Heart right ventricle (tissue), 16 donors: ENCODE measurements around the gene DEDD2. TPM values are rescaled to one million over a fixed set of nuclear protein-coding genes. Genes with fewer than 3 reads are reported as not detected.
A peak's percentile ranks its signal among the peaks of the same experiment; 100 is the strongest.

ENCODE experiments used
- ATAC-seq, 8 donors: fragments of 200-7000 bp; cut with Tn5 transposase; one replicate each; pipeline ENCODE4 v1.9.1; 2020; ENCODE audit warnings: mild to moderate bottlenecking in 8 of 8, moderate library complexity in 8 of 8, moderate number of reproducible peaks in 1 of 8
- DNase-seq, 2 donors: peaks; one replicate each; pipeline ENCODE4 v3.0.0-alpha.2; 2020
- H3K27ac ChIP-seq, 10 donors: fragments of 200-600 bp; sonication (generic) in 2 of 10; one replicate each; pipeline versions ENCODE4 v1.5.0 to v1.8.0; 2020 to 2022; ENCODE audit warnings: mild to moderate bottlenecking in 3 of 10
- H3K27me3 ChIP-seq, 7 donors: fragments of 200-600 bp; one replicate each; pipeline ENCODE4 v1.8.0; 2021 to 2022; ENCODE audit warnings: mild to moderate bottlenecking in 2 of 7
- H3K36me3 ChIP-seq, 9 donors: fragments of 200-600 bp; sonication (generic) in 1 of 9; one replicate each; pipeline versions ENCODE4 v1.5.0 to v1.8.0; 2020 to 2022; ENCODE audit warnings: mild to moderate bottlenecking in 2 of 9
- H3K4me1 ChIP-seq, 9 donors: fragments of 200-600 bp; sonication (generic) in 1 of 9; one replicate each; pipeline versions ENCODE4 v1.5.0 to v1.8.0; 2020 to 2022; ENCODE audit warnings: mild to moderate bottlenecking in 4 of 9
- H3K4me3 ChIP-seq, 10 donors: fragments of 200-600 bp; sonication (generic) in 2 of 10; one replicate each; pipeline versions ENCODE4 v1.5.0 to v1.8.0; 2020 to 2022; ENCODE audit warnings: mild to moderate bottlenecking in 7 of 10, moderate library complexity in 2 of 10
- H3K9me3 ChIP-seq, 11 donors: fragments of 200-600 bp in 10 of 11; sonication (generic) in 2 of 11; one replicate each; pipeline versions ENCODE4 v1.5.0 to v1.8.0; 2013 to 2022; ENCODE audit warnings: mild to moderate bottlenecking in 2 of 11, control low read depth in 1 of 11, moderate library complexity in 1 of 11
- WGBS, 2 donors: extraction: QIAGEN DNeasy Blood & Tissue Kit; methylation state at CpG; one replicate each; pipeline ENCODE4 v1.1.7; 2013; ENCODE audit warnings: inconsistent platforms in 1 of 2; 5-methylcytosine and 5-hydroxymethylcytosine counted together
- intact Hi-C, 10 donors: fragments of 100-400 bp; cut with DNase I; formaldehyde crosslinking; loops; one replicate each; pipeline versions ENCODE4 v1.11.1 to v1.14.2; 2022
- polyA plus RNA-seq, 2 donors: library from polyadenylated mRNA; stranded (reverse); fragments of 200-250 nt; gene quantifications; one replicate each; pipeline ENCODE4 v1.2.3, GENCODE V29; 2013
- total RNA-seq, 10 donors: library from RNA; stranded (reverse); fragmentation: NEBNext Ultra II Directional in 3 of 10; extraction: Animal tissue kit (Norgen Biotek cat#: 25700) in 3 of 10; gene quantifications; one replicate each; pipeline versions ENCODE4 v1.2.1 to v1.2.4, GENCODE V29; 2021 to 2023
- TF ChIP-seq, protein P1 (sequence below), 9 donors: fragments of 200-600 bp; sonication (generic) in 2 of 9; IDR thresholded peaks; one replicate each; pipeline versions ENCODE4 v1.5.0 to v1.8.0; 2021 to 2022; ENCODE audit warnings: antibody characterized with exemption in 9 of 9, mild to moderate bottlenecking in 5 of 9, moderate library complexity in 1 of 9
- donor health status: Arrhythmogenic right ventricular cardiomyopathy.
- donor health status: ischemic (EF 13 %, LVEDD 7.1; RV severe dilation, severe dysfunction).
- donor health status: healthy with polysubstance abuse.
- donor health status: DM: no; HTN: yes; CAD: no.
- donor health status: DM: no; HTN: no; CAD: no.
- donor health status: ischemic (EF 25% LVEDD 6.9; RV normal size, moderate dysfunction).
- donor health status: ischemic (EF 25% LVEDD 5.7; RV mildly dilated, moderate dysfunction).
- donor health status: healthy.
- donor health status: DM: yes; HTN: yes; CAD: no.
- donor health status: Ischemic cardiomyopathy.
- donor health status: ischemic (EF 35%, LVEDD 5.7; RV mildly dilated, moderate dysfunction).
- donor health status: nonischemic (EF 11% LVEDD 7.7; RV severe dilation, severe dysfunction).
- donor health status: DM: yes; HTN: yes; CAD: no.
- donor health status: PGD.
- donor health status: ischemic (EF 29% LVEDD 5.4; RV normal size, mild dysfunction).
- donor health status: nonischemic (EF 23%, LVEDD 6.1; RV moderate dilation, normal function).

The DEDD2 gene
- total and polyA plus RNA-seq, 12 donors, result 9.8 to 20.5 (median 12.6) TPM

DNA sequence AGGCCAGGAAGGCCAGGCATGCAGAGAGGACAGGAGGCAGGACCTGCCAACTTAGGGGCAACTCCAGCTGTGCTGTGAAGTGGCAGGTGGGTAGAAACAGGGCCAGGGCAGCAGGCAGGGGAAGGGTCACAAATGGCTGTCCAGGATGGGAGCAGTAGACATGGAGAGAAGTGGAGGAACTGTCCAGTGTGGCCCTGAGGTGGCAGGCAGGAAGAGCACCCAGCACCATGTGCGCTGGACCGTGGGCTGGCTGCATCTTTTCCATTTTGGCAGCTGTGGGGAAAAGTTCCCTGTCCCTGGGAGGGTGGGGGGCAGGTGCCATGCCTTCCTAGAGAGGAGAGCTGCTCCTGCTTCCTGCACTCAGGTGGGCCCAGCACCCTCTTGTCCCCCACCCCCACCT, 13.8 kb downstream of the DEDD2 start:
- Histone ChIP-seq H3K36me3 (peaks cover 0 to 98% (median 22%) of the 10 kb centered on the region in 9 donors), H3K27ac (peak overlapping the region in 1 of 10 donors; percentile 93), H3K27me3 (no peaks in the 10 kb centered on the region), H3K4me3 (no peak overlapping the region), H3K9me3 (no peaks in the 10 kb centered on the region), H3K4me1 (peaks cover 0 to 79% (median 13%) of the 10 kb centered on the region in 9 donors)
- TF ChIP-seq, protein P1, sequence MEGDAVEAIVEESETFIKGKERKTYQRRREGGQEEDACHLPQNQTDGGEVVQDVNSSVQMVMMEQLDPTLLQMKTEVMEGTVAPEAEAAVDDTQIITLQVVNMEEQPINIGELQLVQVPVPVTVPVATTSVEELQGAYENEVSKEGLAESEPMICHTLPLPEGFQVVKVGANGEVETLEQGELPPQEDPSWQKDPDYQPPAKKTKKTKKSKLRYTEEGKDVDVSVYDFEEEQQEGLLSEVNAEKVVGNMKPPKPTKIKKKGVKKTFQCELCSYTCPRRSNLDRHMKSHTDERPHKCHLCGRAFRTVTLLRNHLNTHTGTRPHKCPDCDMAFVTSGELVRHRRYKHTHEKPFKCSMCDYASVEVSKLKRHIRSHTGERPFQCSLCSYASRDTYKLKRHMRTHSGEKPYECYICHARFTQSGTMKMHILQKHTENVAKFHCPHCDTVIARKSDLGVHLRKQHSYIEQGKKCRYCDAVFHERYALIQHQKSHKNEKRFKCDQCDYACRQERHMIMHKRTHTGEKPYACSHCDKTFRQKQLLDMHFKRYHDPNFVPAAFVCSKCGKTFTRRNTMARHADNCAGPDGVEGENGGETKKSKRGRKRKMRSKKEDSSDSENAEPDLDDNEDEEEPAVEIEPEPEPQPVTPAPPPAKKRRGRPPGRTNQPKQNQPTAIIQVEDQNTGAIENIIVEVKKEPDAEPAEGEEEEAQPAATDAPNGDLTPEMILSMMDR (IDR thresholded peaks at IDR 0.05), result no peak
- intact Hi-C loops, result loop anchor here in 1 of 10 donors (5.0 kb wide), 1 partner anchor 76 kb away; no protein-coding TSS in a partner anchor
- no peak for DNase-seq
- no peak for ATAC-seq
- WGBS, 2 donors, result 91 to 100% methylated on average over 2 of the region's 2 CpGs

DNA sequence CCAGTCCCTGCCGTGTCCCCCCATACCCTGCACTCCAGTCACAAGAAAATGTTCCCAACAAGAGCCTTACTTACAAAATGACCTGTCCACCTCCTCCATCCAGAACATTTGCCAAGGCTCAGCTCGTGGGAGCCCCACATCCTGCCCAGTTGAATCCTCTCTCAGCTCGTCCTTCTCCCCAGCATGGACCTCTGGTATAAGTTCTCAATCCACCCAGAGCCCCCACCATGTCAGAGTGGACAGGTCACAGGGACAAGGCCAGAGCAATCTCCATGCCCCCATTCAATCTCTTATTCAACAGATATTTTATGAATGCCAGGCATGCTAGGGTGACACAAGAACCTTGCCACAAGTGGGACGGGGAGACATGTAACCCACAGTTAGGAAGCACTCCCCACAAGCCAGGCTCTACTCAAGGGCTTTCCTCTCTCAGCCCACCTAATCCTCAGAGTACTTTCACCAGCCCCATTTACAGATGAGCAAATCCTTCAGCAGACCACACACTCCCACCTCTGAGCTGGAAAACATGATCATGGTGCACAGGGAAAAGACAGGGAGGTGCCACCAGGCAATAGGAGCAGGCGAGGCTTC, 15.1 kb downstream of the DEDD2 start:
- Histone ChIP-seq H3K4me3 (peak overlapping the region in 1 of 10 donors; percentile 37), H3K9me3 (no peaks in the 10 kb centered on the region), H3K27me3 (no peaks in the 10 kb centered on the region), H3K36me3 (peaks cover 0 to 96% (median 19%) of the 10 kb centered on the region in 9 donors), H3K27ac (peak overlapping the region in 3 of 10 donors; percentile 58 to 93 (median 65)), H3K4me1 (peaks cover 0 to 79% (median 13%) of the 10 kb centered on the region in 9 donors)
- 76 to 84% methylated on average over 5 of the region's 5 CpGs for WGBS, 2 donors
- ATAC-seq, result no peak
- TF ChIP-seq, protein P1 (IDR thresholded peaks at IDR 0.05), result no peak
- intact Hi-C loops, result loop anchor here in 1 of 10 donors (5.0 kb wide), 1 partner anchor 75 kb away; no protein-coding TSS in a partner anchor
- DNase-seq, result no peak

- peak; percentile 33 to 66 (median 58) for ATAC-seq
- Histone ChIP-seq H3K4me3 (peak overlapping the region in 1 of 10 donors; percentile 37), H3K27me3 (no peaks in the 10 kb centered on the region), H3K36me3 (peaks cover 0 to 91% (median 14%) of the 10 kb centered on the region in 9 donors), H3K27ac (peak overlapping the region in 7 of 10 donors; percentile 34 to 93 (median 58)), H3K9me3 (no peaks in the 10 kb centered on the region), H3K4me1 (peaks cover 0 to 79% (median 13%) of the 10 kb centered on the region in 9 donors)
- TF ChIP-seq, protein P1 (IDR thresholded peaks at IDR 0.05), result no peak
- intact Hi-C loops, result loop anchor here in 1 of 10 donors (5.0 kb wide), 1 partner anchor 74 kb away; no protein-coding TSS in a partner anchor
- no peak for DNase-seq
- WGBS, 2 donors, result 77 to 79% methylated on average over 6 of the region's 6 CpGs
These were observed 15.8 kb downstream of the DEDD2 start for GRCh38 chr19:42201489-42202289.

DNA sequence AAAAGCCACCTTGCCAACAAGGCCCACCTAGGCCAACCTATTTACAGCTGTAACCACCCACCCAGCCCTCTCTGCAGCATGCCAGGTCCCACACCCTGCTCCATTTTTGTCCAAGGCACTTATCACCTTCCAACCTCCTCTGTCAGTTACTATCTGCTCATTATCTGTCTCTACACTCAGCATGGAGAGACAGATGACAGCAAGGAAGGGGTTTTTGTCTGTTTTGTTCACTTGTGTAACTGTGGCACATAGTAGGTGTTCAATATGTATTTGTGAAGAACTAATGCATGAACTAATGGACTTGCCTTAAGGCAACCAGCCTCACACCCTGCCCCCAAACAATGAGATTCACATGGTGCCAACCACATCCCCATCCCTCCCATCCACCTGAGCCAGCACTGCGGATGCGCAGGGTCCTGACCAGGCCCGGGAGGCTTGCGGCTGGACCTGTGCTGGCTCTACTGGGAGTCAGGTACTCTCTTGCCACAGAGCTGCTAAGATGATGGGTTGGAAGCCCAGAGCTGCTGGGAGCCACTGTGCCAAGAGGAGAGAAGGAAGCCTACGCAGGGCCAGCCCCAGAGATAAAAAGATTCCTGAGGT, 17.3 kb downstream of the DEDD2 start:
- Histone ChIP-seq H3K27me3 (no peaks in the 10 kb centered on the region), H3K9me3 (no peaks in the 10 kb centered on the region), H3K36me3 (peaks cover 0 to 77% (median 14%) of the 10 kb centered on the region in 9 donors), H3K4me1 (peaks cover 0 to 81% (median 13%) of the 10 kb centered on the region in 9 donors), H3K27ac (peak overlapping the region in 4 of 10 donors; percentile 3 to 93 (median 53)), H3K4me3 (peak overlapping the region in 1 of 10 donors; percentile 44)
- TF ChIP-seq, protein P1 (IDR thresholded peaks at IDR 0.05), result no peak
- intact Hi-C loops, result loop anchor here in 1 of 10 donors (5.0 kb wide), 1 partner anchor 73 kb away; no protein-coding TSS in a partner anchor
- no peak for ATAC-seq
- WGBS, 2 donors, result 82 to 97% methylated on average over 5 of the region's 5 CpGs
- no peak for DNase-seq
